Measurements from ENCODE around the gene TMEM240.
"Not testable (repeated sequence)": the region's sequence is repeated elsewhere in the genome, so short reads cannot be mapped to it uniquely, and the experiment has no call there.

Gene TMEM240

GRCh38 chr1:1495461-1495975, 44.9 kb downstream of the TMEM240 start:
- DNase-seq (ENCODE audit: low read depth, low spot score), result not testable (repeated sequence)

GRCh38 chr1:1494311-1494710, 46.1 kb downstream of the TMEM240 start:
- not testable (repeated sequence) for DNase-seq (ENCODE audit: low read depth, low spot score)

- no peak for DNase-seq (ENCODE audit: low read depth, low spot score)
Observed at GRCh38 chr1:1491601-1492000, 48.8 kb downstream of the TMEM240 start.

GRCh38 chr1:1490633-1491230, 49.7 kb downstream of the TMEM240 start:
- no peak for DNase-seq (ENCODE audit: low read depth, low spot score)

GRCh38 chr1:1489861-1490260, 50.6 kb downstream of the TMEM240 start:
- no peak for DNase-seq (ENCODE audit: low read depth, low spot score)

- no peak for DNase-seq (ENCODE audit: low read depth, low spot score)
Observed at GRCh38 chr1:1489231-1489630, 51.2 kb downstream of the TMEM240 start.

- no peak for DNase-seq (ENCODE audit: low read depth, low spot score)
Observed at GRCh38 chr1:1487701-1488100, 52.7 kb downstream of the TMEM240 start.

- DNase-seq (ENCODE audit: low read depth, low spot score), result not testable (repeated sequence)
Observed at GRCh38 chr1:1485755-1486317, 54.6 kb downstream of the TMEM240 start.

GRCh38 chr1:1484976-1485750, 55.3 kb downstream of the TMEM240 start:
- not testable (repeated sequence) for DNase-seq (ENCODE audit: low read depth, low spot score)
